Panc1 (cell line): ENCODE data around the gene GOLPH3. TPM values are rescaled to one million over a fixed set of nuclear protein-coding genes. Genes with fewer than 3 reads are reported as not detected.

Experiments
- ATAC-seq: fragments of 200-7000 bp; cut with Tn5 transposase; 2 replicates; pipeline ENCODE4 v1.9.1; 2020; ENCODE audit warnings: mild to moderate bottlenecking, moderate library complexity
- BruUV-seq: library from RNA; stranded (reverse); fragments of 400-500 nt; replicated peaks from 2 replicates; lab custom pipeline; 2021; lab: Mats Ljungman, UMichigan
- CTCF ChIA-PET: fragments of 300-600 bp; sonication (Branson Sonifier 250); formaldehyde crosslinking; loops from one replicate; lab custom pipeline; 2022; ENCODE audit warnings: antibody characterized with exemption; lab: Charles Lee
- POLR2A ChIA-PET: fragments of 300-600 bp; sonication (Branson Sonifier 250); formaldehyde crosslinking; loops from one replicate; lab custom pipeline; 2022; ENCODE audit warnings: antibody characterized with exemption; lab: Charles Lee
- DNase-seq: peaks from one replicate; pipeline ENCODE4 v3.0.0-alpha.2; 2010; ENCODE audit warnings: low read depth, low spot score
- H3K27ac ChIP-seq: 2 replicates; pipeline ENCODE4 v1.5.1; 2011; ENCODE audit warnings: mild to moderate bottlenecking, low read length, inconsistent platforms
- H3K27me3 ChIP-seq: fragments of 200-500 bp; sonication (Bioruptor generic); 2 replicates; pipeline ENCODE4 v1.6.0; 2014; ENCODE audit warnings: low read length, inconsistent platforms; ENCODE audit not compliant: control insufficient read depth, insufficient read depth
- H3K36me3 ChIP-seq: fragments of 200-500 bp; sonication (Bioruptor generic); 2 replicates; pipeline ENCODE4 v1.5.1; 2014; ENCODE audit warnings: inconsistent platforms, mild to moderate bottlenecking, low read length, moderate library complexity; ENCODE audit not compliant: control insufficient read depth, insufficient read depth
- H3K4me1 ChIP-seq: 2 replicates; pipeline ENCODE4 v1.5.1; 2011; ENCODE audit warnings: inconsistent platforms, mild to moderate bottlenecking, low read length, moderate library complexity; ENCODE audit not compliant: control insufficient read depth, insufficient read depth
- H3K4me3 ChIP-seq, 2 experiments: 2 replicates each; pipeline ENCODE4 v1.5.1; 2011 to 2012; ENCODE audit warnings: low read depth in 2 of 2, low read length in 2 of 2, mild to moderate bottlenecking in 2 of 2, inconsistent platforms in 1 of 2, moderate library complexity in 1 of 2
- H3K9me3 ChIP-seq: fragments of 200-500 bp; sonication (Bioruptor generic); 2 replicates; pipeline ENCODE4 v1.5.1; 2014; ENCODE audit warnings: low read depth, mild to moderate bottlenecking, inconsistent platforms, low read length, moderate library complexity; ENCODE audit not compliant: control insufficient read depth, insufficient read depth
- POLR2AphosphoS5 ChIP-seq: IDR thresholded peaks from 2 replicates; pipeline ENCODE4 v1.6.1; 2012; ENCODE audit warnings: mild to moderate bottlenecking, low read depth, low read length, moderate library complexity
- SIN3A ChIP-seq: IDR thresholded peaks from 2 replicates; pipeline ENCODE4 v1.6.1; 2012; ENCODE audit warnings: low read depth, mild to moderate bottlenecking, low read length, moderate library complexity, borderline replicate concordance; ENCODE audit not compliant: insufficient read depth
- TCF7L2 ChIP-seq: IDR thresholded peaks from 2 replicates; pipeline ENCODE4 v1.6.1; 2011; ENCODE audit warnings: mild to moderate bottlenecking, low read depth, low read length, inconsistent platforms
- in situ Hi-C: cut with HindIII; loops from 2 replicates; pipeline ENCODE4 v1.10.0; 2016; ENCODE audit warnings: low sequenced_read_pairs, low pct_unique_long_range_greater_than_20kb
- intact Hi-C: fragments of 100-400 bp; cut with micrococcal nuclease; formaldehyde crosslinking; loops from one replicate; pipeline ENCODE4 v1.10.0; 2022; ENCODE audit not compliant: unreplicated experiment
- total RNA-seq: library from RNA; stranded (reverse); gene quantifications from one replicate; pipeline ENCODE4 v1.2.1, GENCODE V29; 2021; ENCODE audit not compliant: unreplicated experiment
- TF ChIP-seq, protein P1 (sequence below), 2 experiments: IDR thresholded peaks; 2 replicates each; pipeline ENCODE4 v1.6.1; 2011 to 2012; ENCODE audit warnings: low read depth in 2 of 2, control low read depth in 1 of 2, low read length in 1 of 2, mild to moderate bottlenecking in 1 of 2, moderate library complexity in 1 of 2; ENCODE audit not compliant: insufficient read depth in 1 of 2
- TF ChIP-seq, protein P2 (sequence below): fragments of 450-650 bp; IDR thresholded peaks from 2 replicates; pipeline ENCODE4 v1.5.1; 2017; ENCODE audit warnings: mild to moderate bottlenecking

Gene GOLPH3
- total RNA-seq, 1 experiment from 2014 or later: 89.7 TPM

DNA sequence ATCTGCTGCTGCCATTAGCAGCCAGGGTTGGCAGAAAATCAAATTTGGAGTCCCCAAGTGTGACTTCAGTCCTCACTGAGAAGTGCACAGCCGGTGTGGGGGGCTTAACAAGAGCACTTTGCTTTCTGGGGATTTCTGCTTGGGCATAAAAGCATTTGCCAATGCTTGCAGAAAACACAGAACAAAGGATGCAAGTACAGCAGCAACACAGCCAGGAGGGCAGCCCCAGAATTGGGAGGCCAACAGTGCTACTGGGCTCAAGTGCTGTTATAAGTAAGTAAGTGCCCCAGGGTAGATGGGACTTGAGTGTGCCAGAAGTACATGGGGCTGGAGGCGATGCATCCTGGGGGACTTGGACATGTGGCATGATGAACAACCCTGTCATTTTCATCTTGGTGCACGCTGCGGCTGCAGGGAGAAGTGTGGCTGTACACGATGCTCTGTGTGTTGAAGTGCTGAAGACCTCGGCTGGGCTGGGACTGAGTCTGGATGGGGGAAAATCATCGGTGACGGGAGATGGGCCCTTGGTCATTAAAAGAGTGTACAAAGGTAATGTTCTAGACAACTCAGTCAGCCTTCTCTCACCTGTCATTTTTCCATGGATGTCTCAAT, 73.3 kb downstream of the GOLPH3 start:
- intact Hi-C loops (no loop called here), in situ Hi-C loops (no loop called here)
- Histone ChIP-seq H3K9me3 (no peaks in the 10 kb centered on the region), H3K27me3 (no peaks in the 10 kb centered on the region), H3K27ac (no peak overlapping the region), H3K36me3 (peaks cover 14% of the 10 kb centered on the region), H3K4me3 (no peak overlapping the region), H3K4me1 (no peaks in the 10 kb centered on the region)
- ChIA-PET CTCF (no interaction called here), POLR2A (no interaction called here)
- TF ChIP-seq, protein P1, sequence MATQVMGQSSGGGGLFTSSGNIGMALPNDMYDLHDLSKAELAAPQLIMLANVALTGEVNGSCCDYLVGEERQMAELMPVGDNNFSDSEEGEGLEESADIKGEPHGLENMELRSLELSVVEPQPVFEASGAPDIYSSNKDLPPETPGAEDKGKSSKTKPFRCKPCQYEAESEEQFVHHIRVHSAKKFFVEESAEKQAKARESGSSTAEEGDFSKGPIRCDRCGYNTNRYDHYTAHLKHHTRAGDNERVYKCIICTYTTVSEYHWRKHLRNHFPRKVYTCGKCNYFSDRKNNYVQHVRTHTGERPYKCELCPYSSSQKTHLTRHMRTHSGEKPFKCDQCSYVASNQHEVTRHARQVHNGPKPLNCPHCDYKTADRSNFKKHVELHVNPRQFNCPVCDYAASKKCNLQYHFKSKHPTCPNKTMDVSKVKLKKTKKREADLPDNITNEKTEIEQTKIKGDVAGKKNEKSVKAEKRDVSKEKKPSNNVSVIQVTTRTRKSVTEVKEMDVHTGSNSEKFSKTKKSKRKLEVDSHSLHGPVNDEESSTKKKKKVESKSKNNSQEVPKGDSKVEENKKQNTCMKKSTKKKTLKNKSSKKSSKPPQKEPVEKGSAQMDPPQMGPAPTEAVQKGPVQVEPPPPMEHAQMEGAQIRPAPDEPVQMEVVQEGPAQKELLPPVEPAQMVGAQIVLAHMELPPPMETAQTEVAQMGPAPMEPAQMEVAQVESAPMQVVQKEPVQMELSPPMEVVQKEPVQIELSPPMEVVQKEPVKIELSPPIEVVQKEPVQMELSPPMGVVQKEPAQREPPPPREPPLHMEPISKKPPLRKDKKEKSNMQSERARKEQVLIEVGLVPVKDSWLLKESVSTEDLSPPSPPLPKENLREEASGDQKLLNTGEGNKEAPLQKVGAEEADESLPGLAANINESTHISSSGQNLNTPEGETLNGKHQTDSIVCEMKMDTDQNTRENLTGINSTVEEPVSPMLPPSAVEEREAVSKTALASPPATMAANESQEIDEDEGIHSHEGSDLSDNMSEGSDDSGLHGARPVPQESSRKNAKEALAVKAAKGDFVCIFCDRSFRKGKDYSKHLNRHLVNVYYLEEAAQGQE (IDR thresholded peaks at IDR 0.05; ENCODE audit: insufficient read depth in 1 of 2, low read depth in 2 of 2, low read length in 1 of 2): no peak
- TF ChIP-seq, protein P2, sequence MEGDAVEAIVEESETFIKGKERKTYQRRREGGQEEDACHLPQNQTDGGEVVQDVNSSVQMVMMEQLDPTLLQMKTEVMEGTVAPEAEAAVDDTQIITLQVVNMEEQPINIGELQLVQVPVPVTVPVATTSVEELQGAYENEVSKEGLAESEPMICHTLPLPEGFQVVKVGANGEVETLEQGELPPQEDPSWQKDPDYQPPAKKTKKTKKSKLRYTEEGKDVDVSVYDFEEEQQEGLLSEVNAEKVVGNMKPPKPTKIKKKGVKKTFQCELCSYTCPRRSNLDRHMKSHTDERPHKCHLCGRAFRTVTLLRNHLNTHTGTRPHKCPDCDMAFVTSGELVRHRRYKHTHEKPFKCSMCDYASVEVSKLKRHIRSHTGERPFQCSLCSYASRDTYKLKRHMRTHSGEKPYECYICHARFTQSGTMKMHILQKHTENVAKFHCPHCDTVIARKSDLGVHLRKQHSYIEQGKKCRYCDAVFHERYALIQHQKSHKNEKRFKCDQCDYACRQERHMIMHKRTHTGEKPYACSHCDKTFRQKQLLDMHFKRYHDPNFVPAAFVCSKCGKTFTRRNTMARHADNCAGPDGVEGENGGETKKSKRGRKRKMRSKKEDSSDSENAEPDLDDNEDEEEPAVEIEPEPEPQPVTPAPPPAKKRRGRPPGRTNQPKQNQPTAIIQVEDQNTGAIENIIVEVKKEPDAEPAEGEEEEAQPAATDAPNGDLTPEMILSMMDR: no peak
- TF ChIP-seq POLR2AphosphoS5 (no peak), SIN3A (no peak), TCF7L2 (no peak)
- ATAC-seq: no peak
- no peak for DNase-seq
- no TSS peak for BruUV-seq

DNA sequence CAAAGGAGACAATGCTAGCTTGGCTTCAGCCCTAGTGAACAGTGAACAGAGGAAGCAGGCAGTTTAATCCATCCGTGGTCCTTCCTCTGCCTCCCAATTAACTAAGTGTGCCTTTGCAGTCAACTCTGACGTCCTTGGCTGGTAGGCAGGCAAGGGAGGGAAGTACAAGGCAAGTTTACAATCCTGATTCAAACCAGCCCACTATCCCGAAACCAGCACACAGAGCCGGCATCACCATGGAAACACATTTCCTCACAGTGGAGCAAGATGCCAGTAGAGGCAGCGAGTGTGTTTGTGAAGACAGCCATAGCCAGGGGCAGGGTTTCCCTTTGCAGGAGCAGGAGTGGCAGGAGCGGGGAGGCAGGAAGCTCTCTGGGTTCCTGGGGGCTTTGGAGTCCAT, 73.9 kb downstream of the GOLPH3 start:
- Histone ChIP-seq H3K9me3 (no peaks in the 10 kb centered on the region), H3K27me3 (no peaks in the 10 kb centered on the region), H3K36me3 (peaks cover 13% of the 10 kb centered on the region), H3K4me3 (no peak overlapping the region), H3K4me1 (no peaks in the 10 kb centered on the region), H3K27ac (no peak overlapping the region)
- DNase-seq (no peak), ATAC-seq (no peak)
- TF ChIP-seq TCF7L2 (no peak), POLR2AphosphoS5 (no peak), SIN3A (no peak)
- TF ChIP-seq, protein P1 (IDR thresholded peaks at IDR 0.05; ENCODE audit: insufficient read depth in 1 of 2, low read depth in 2 of 2, low read length in 1 of 2): no peak
- TF ChIP-seq, protein P2: no peak
- POLR2A ChIA-PET: no interaction called here
- BruUV-seq: no TSS peak
- CTCF ChIA-PET: no interaction called here
- intact Hi-C loops: no loop called here
- in situ Hi-C loops: no loop called here
